SK-N-MC (cell line): ENCODE results near the gene DTNBP1.

Source experiments
- EZH2 ChIP-seq: fragments of 200-600 bp; sonication (generic); IDR thresholded peaks from one replicate; pipeline ENCODE4 v1.6.1; 2017; ENCODE audit warnings: antibody characterized with exemption
- FOXP2 ChIP-seq: optimal IDR thresholded peaks from 2 replicates; pipeline ENCODE3; 2011; ENCODE audit warnings: mild to moderate bottlenecking, moderate library complexity; ENCODE audit not compliant: insufficient read depth; ENCODE audit errors: extremely low read length, control extremely low read depth
- POLR2AphosphoS5 ChIP-seq: IDR thresholded peaks from 2 replicates; pipeline ENCODE4 v1.6.1; 2012; ENCODE audit warnings: mild to moderate bottlenecking, low read depth, low read length, borderline replicate concordance

- TF ChIP-seq POLR2AphosphoS5 (no peak), EZH2 (no peak), FOXP2 (no peak)
Measured at GRCh38 chr6:15659181-15659580, 3.6 kb downstream of the DTNBP1 start.
